Placental epithelial cell (primary cell): ENCODE measurements around the gene BCAS2. TPM values are rescaled to one million over a fixed set of nuclear protein-coding genes. Genes with fewer than 3 reads are reported as not detected.

ENCODE experiments used
- total RNA-seq: library from RNA; depleted of rRNA; stranded (reverse); fragments of >200 nt; gene quantifications from 2 replicates; pipeline ENCODE4 v1.2.3, GENCODE V29; 2012

Gene BCAS2
- 25.1 and 28.2 TPM in 2 replicates for total RNA-seq

DNA sequence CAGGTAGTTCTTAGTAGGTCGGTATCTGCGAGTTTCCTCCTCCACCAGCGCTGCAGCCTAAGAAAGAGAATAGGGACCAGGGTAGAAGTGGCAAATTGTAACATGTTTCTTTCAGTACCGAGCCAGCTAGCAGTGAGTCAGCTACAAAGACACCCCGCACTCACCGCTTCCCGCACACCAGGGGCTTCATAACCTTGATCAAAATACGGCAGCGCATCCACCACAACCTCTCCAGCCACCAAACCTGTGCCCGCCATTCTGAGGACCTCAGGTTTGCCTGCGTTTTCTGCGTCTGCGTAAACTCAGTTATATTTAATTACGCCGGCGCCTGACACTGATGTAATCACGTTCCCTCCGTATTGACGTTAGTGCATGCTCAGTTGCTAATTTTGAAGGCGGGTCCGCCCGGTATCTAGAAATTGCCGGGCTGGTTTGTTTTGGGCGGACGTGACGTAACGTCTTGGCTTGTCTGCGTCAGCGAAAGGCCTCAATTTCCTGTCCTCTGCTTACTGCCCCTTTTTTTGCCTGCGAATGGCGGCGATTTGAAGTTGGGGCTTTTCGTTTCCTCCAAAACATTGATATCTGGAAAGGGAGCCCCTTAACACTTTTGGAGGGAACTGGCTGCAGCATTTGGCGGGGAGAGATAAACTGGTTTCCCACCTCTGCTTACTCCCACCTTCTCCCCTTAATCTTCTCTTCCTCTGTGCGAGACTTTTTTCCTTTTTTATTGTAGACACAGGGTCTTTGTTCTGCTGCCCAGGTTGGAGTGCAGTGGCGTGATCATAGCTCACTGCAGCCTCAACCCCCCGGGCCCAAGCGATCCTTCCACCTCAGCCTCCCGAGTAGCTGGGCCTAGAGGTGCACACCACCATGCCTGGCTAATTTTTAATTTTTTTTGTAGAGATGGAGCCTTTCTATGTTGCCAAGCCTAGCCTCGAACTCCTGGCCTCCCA is at the start of gene BCAS2:
Gene BCAS2, minus strand, starts transcription at position 281 of the 953 bp plus-strand sequence. Its CDS starts 24 bp downstream, at position 257.

Other genes starting within 250 kb of the BCAS2 start
- gene TRIM33, start 70.4 kb downstream of the BCAS2 start, total RNA-seq: 32.6 and 39.3 TPM in 2 replicates
- gene DENND2C, start 88.4 kb upstream of the BCAS2 start, total RNA-seq: 10.6 and 10.8 TPM in 2 replicates
- gene AMPD1, start 113.9 kb upstream of the BCAS2 start, total RNA-seq: not detected in 2 replicates
- gene NRAS, start 135.2 kb upstream of the BCAS2 start, total RNA-seq: 42.8 and 105 TPM in 2 replicates
- gene CSDE1, start 176.4 kb upstream of the BCAS2 start, total RNA-seq: 420 and 592 TPM in 2 replicates
- gene SIKE1, start 199.1 kb upstream of the BCAS2 start, total RNA-seq: 48.3 and 56.8 TPM in 2 replicates